Measurements from ENCODE around the gene ZFPM1.

GRCh38 chr16:88545781-88546180 lies 92.7 kb downstream of the ZFPM1 start:
- TF ChIP-seq CTCF (IDR thresholded peaks at IDR 0.05; ENCODE audit: low read depth, low read length) (no peak), EZH2phosphoT487 (IDR thresholded peaks at IDR 0.05; ENCODE audit: low read depth) (no peak)

Measured in OCI-LY3 (cell line).